Activated naive CD4-positive, alpha-beta T cell treated with Interleukin-2 at 50 U/mL for 16 hours (primary cell): ENCODE measurements around the gene FLT3LG.
A peak's percentile ranks its signal among the peaks of the same experiment; 100 is the strongest.

Source experiments
- DNase-seq: peaks from one replicate; pipeline ENCODE4 v3.0.0-alpha.2; 2020

The FLT3LG gene

DNA sequence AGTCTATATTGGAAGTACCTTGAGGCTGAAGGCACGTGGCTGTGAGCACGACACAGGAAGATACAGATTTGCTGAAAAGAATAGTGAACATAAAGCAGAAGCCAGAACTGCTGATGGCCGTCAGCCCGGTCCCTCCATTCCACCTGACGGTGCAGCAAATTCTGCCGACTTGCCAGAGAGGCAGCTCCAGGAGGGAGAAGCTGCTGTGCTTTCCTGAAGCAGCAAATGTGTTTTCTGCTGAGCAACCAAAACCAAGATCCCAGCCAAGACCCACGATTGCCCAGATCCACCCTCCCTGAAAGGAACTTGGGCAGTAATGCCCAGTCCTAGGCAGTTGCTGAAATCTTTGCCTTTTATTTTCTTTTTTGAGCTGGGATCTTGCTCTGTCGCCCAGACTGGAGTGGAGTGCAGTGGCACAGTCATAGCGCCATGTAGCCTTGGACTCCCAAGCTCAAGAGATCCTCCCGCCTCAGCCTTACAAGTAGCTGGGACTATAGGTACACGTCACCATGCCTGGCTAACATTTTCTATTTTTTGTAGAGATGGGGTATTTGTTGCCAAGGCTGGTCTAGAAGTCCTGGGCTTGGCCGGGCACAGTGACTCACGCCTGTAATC is 46.8 kb downstream of the FLT3LG start:
- no peak for DNase-seq

DNA sequence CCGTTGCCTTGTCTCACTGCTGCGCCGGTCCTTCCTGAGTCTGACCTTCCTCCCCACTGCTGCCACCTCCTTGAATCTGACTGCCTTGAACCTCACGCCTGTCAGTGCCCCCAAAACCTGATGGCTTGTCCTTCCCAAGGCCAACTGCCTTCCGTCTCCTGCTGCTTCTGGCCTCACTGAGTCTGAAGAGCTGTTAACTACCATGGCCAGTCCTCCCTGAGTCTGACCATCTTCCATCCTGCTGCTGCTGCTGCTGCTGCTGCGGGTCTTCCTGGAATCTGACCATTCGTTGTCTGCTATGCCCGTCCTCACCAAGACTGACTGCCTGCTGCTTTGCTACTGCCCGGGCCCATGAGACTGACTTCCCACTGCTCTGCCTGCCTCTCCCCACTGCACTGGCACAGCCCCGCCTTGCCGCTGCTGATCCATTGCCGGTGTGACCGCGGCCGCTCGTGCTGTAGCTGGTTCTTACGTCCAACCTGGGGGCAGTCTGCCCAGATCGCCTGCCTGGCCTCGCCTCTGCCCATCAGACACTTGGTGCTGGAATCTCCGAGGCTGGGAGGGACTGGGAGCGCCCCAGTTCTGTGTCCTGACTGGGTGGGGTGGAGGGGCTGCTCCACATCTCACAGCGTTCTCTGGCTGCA is 50.9 kb downstream of the FLT3LG start:
- no peak for DNase-seq

DNA sequence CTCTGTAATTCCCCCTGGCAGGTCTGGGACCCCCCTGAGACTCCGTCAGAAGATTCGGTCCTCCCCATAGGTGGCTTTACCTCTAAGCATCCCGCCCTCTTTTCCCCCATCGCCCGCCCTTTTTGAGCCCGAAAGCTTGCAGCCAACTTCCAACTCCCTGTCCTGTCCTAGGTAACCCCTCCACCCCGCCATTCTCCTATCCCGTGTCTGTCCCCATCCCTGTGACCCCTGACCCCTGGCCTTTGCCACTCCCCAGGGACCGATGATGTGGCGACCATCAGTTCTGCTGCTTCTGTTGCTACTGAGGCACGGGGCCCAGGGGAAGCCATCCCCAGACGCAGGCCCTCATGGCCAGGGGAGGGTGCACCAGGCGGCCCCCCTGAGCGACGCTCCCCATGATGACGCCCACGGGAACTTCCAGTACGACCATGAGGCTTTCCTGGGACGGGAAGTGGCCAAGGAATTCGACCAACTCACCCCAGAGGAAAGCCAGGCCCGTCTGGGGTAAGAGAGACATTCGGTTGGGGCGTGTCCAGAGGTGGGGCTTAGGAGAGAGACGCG is 54.3 kb downstream of the FLT3LG start:
- DNase-seq, result no peak

DNA sequence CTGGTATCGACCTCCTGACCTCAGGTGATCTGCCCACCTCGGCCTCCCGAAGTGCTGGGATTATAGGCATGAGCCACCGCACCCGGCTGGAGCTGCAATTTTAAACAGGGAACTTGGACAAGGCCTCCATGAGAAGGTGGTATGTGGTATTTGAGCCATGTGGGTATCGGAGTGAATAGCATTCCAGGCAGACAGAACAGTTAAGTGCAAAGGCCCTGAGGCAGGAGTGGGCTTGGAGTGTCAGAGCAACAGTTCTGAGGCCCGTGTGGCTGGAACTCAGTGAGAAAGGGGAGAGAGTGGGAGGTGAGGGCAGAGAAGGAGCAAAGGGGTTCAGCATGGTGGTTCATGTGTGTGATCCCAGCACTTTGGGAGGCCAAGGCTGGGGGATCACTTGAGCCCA is 56.7 kb downstream of the FLT3LG start:
- no peak for DNase-seq

DNA sequence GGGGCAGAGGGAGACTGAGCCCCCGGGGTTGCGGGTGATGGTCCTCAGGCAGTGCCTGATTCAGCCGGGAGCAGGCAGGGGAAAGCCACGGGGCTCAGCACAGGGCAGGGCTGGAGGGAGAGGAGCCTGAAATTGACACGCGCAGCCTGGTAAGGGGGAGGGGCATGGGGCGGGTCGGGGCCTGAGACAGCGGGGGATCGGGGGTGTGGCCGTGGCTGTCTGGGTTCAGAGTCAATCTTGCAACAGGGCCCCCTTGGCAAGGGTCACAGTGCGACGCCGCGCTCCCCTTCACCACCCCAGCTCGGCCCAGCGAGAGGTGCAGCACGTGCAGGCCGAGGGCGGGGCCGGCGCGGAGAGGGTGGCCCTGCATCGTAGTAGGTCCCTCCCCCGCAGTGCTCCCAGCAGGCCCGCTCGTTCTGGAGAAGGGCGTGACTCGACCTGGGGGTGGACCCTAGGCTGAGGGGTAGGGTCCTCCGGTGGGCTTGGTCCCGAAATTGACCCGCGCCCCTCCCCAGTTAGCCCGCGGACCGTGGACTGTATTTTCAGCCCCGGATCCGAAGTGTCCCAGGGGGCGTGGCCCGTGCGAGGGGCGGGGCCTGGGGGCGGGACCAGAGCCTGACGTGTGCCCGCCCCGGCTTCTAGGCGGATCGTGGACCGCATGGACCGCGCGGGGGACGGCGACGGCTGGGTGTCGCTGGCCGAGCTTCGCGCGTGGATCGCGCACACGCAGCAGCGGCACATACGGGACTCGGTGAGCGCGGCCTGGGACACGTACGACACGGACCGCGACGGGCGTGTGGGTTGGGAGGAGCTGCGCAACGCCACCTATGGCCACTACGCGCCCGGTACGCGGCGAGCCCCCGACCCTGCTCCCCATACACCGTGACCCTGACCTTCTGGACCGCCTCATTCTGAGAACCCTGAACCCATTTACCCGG is 59.8 kb downstream of the FLT3LG start:
- DNase-seq, result peak; percentile 85

DNA sequence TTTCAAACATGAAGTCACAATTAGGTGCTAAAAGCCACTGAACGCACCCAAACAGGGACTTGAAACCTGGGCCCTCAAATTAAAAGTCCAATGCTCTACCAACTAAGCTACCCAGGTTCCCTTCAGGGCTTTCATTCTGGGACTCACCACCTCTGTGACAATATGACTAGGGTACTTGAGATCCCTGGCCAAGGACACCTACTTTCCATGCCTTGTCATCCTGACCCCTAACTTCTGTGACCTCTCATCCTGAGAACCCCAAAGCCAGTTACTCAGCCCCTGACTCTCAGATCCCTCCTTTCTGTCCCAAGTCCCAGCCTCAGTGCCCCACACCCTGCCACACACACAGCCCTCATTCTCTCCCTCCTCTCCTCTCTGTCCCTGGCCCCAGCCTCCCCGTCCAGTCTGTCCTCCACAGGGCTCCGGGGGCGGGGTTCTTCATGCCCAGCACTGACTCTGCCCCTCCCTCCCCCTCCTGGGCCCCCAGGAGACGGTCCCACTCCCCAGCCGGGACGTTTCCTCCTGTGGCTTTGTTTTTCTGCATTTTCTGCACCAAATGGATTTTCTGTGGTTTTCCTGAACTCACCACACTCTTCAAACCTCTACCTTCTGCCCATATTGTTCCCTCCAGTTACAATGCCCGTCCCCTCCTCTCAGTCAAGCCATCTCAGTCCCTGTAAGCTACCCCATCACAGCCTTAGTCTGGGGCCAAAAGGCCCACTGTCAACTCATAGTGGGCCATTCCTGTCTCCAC is 60.8 kb downstream of the FLT3LG start:
- no peak for DNase-seq
